AML-193 (cell line): ENCODE data around the gene MS4A4A.

ENCODE experiments used
- DNase-seq, 2 experiments: peaks; one replicate each; lab custom pipeline; 2025; lab: John Stamatoyannopoulos, UW

Gene MS4A4A

DNA sequence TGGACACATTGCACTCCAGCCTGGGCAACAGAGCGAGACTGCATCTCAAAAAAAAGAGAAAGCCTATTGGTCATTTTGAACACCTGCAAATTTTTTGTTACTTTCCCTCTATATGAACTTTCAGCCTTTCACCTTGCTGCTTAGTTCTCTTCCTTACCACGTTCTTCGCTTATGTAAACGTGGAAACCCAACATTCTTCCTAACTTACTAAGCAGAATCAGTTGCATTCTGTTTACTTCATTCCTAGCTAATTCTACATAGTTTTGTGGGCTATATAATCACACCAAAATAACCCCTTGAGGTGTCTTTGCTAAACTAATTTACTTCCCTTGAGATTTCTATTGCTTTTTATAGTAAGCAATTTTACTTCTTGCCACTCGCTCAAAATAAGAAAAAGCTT, 23.2 kb downstream of the MS4A4A start:
- DNase-seq: no peak

DNA sequence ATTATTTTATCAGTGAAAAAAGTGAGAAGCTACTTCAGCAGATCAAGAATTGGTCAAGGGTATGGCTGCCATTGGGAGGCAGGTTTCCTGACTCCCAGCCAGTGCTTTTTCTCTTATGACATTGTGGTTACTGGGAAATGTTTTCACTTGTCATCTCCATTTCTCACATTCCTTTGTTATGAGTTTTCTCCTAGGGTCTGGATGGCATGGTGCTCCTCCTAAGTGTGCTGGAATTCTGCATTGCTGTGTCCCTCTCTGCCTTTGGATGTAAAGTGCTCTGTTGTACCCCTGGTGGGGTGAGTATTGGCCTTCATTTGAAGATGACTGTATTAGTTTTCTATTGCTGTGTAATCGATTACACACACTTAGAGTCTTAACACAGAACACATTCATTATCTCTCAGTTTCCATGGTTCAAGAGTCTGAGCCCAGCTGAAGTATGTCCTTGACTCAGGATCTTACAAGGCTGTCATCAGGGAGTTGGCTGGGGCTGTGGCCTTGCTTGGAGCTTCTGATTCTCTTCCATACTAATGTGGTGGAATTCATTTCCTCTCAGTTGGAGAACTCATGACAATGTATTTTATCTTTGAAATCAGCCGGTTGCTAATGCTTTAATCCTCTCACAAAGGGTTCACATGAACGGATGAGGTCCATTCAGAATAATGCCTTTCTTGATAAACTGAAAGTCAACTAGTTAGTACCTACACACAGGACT, 25.6 kb downstream of the MS4A4A start:
- DNase-seq: no peak

DNA sequence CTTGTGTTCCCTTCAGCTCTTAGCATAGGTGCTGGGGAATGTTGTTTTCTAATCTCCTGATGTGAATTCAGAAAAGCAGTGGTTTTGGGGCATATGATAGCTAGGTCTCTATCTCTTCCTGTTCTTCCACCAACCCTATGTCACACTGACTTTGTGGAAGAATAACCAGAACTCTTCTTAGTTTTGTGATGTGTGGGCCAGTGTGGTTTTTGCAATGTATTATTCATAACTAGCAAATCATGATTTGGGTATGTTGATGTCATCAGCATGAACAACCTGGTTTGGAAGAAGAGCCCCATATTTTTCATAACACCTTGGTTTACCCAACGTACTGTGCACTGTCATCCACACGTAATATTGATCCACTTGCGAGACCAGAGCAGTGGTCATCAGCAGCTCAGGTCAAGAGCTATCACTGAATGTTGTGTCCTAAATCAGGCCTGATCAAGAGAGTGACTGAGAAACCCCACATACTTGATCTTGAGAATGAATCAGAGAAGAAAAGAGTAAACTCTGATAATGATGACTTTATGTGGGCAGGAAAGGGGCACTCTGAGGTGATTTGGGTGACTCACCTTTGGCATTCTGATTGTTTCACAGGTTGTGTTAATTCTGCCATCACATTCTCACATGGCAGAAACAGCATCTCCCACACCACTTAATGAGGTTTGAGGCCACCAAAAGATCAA, 27.2 kb downstream of the MS4A4A start:
- no peak for DNase-seq

DNA sequence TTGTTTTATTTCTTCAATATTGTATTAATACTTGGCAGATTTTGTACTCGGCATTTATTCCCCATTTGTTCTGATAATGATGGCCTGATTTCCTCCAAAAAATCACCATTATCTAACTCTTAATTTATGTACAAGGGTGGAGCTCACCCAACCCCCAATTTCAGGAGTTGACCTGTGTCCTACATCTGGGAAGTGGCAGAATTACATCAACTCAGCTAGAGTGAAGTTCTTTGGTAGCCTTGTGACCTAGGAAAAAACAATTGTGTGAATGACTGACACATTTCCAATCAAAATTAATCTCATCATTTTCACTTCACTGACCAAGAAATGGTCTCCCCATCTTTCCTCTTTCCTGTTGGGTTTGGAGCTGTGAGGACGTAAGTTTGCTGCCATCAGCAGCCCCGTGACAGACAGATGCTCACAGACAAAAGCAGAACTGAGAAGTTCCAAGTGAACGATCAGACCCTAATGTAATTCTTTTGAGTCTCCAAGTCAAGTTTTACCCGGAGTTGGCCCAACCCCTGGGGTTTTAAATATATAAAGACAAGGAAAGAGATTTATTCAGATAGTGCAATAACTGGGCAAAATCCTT, 30.0 kb downstream of the MS4A4A start:
- DNase-seq: no peak

DNA sequence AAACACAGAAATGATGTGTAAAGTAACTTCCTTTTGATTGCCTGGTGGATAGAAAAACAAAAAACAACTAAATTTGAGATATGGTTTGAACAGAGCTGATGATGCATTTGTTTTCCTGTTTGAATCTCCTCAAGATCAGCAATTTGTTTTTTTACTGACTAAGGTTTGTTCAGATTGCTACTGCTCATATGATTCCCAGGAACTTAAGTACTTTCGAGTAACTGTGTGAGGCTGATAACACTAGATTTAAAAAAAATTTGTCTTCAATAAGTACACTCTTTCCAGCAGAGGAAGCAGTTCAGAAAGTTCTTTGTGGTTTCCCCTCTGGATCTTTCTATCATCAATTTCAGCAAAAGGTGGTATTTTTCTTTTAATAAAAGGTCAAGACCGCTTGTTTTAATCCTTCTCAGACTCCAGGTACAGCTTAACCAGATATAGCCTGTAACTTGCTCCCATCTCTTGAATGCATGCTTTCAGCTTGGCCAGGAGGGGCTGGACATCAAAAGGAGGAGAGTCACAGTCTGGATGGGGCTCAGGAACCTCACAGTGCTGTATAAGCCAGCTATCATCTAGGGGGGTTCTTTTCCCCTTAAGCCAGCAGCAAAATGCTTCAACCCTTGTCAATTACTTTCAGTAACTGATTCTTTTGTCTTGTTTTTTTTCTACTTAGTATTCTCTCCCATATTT, 34.3 kb downstream of the MS4A4A start:
- no peak for DNase-seq

DNA sequence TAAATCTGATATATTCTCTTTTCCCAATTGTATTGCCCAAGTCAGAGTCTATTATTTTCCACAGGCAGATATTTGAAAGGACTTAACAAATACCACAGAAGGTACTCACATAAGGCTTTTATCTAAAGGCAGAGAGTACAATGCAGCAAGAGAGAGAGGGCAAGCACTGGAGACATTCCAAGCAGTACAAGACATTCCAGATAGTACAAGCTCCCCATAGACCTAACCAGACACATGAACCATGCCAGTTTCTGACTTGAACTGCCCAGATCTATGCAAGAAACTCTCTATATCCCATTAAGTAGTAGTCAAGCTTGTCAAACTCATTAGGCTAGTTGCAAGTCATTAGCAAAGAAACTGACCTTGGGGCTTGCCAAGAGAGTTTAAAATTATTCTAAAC, 35.4 kb downstream of the MS4A4A start:
- no peak for DNase-seq

DNA sequence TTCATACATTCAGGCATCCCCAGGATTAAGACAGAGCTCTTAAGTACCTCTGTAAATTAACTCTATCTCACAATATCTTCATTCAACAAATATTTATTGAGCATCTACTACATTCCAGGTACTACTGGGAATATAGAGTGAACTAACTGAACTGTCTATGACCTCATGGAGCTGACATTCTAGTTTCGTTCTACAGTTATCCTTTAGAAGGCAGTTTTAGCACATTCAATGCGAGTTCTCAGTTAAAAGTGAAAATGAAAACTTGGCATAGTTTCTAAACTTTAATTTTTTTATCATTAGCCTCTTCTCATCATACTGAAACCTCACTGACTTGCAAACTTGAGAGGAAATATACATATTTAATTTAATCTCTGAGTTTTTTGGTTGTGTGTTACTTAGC, 35.9 kb downstream of the MS4A4A start:
- DNase-seq: no peak

DNA sequence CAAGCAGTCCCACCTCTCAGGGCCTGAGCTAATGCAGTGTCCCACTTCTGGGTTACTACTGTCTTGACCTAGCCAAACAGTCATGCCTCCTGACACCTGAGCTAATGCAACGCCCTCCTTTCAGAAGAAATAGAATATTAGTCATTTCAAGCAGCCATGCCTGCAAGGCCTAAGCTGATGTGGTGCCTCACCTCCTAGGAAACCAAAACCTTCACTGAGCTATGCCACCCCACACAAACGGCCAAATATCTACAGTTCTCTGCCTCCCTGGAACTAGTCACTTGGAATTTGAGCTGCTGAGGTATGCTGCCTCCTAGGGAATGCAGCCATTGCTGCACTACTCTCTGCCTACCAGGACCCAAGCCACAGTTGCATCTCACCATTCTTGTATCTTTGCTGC, 38.3 kb downstream of the MS4A4A start:
- no peak for DNase-seq

DNA sequence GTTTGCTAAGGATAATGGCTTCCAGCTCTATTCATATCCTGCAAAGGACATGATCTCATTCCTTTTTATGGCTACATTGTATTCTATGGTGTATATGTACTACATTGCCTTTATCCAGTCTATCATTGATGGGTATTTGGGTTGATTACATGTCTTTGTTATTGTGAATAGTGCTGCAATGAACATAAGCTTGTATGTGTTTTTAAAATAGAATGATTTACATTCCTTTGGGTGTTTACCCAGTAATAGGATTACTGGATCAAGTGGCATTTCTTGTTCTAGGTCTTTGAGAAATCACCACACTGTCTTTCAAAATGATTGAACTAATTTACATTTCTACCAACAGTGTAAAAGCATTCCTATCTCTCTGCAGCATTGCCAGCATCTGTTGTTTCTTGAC, 40.6 kb downstream of the MS4A4A start:
- no peak for DNase-seq

DNA sequence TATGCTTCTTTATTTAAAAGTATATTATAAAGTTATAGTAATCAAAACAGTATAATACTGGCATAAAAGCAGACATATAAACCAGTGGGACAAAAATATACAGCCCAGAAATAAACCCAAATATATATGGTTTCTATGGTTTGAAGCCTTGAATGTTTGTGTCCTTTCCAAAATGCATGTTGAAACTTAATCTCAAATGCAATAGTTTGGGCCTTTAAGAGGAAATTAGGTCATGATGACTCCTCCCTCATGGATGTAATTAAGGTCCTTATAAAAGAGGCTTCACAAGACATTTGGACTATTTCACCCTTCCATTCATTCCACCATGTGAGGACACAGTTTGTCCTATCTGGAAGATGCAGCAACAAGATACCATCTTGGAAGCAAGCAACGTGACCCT, 46.5 kb downstream of the MS4A4A start, which contains the start of gene MS4A6E:
MS4A6E (plus strand) TSS at position 301 of the 400 bp plus-strand sequence. CDS start 7,641 bp downstream, outside the sequence.
- no peak for DNase-seq

DNA sequence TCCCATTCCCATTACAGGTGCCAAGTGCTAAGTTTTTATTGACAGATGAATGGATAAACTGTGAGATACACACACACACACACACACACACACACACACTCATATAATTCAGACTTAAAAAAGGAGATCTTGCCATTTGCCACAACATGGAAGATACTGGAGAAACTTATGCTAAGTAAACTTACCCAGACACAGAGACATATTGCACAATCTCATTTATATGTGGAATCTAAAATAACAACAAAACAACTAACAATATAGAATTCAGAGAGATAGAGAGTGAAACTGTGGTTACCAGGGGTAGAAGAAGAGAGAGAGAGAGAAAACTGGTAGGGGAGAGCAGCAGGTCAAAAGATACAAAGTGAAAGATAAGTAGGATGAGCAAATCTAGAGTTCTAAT, 48.0 kb downstream of the MS4A4A start:
- DNase-seq: no peak

DNA sequence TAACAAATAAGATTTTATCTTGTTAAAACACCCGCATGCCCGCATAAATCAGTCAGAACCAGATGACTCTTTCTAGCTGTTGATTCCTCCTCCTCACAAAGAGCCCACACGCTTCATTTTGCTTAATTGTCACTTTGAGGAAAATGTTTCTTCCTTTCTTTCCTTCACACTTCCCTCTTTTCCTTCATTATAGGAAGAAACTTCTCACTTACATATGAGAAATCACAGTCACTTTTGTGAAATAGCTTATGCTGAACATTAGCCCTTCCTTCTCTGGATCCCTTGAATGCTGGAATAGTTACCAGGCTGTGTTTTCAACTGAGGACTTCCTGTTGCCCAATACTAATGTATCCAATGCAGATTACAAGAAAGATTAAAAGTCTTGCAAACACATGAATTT, 52.4 kb downstream of the MS4A4A start:
- no peak for DNase-seq

DNA sequence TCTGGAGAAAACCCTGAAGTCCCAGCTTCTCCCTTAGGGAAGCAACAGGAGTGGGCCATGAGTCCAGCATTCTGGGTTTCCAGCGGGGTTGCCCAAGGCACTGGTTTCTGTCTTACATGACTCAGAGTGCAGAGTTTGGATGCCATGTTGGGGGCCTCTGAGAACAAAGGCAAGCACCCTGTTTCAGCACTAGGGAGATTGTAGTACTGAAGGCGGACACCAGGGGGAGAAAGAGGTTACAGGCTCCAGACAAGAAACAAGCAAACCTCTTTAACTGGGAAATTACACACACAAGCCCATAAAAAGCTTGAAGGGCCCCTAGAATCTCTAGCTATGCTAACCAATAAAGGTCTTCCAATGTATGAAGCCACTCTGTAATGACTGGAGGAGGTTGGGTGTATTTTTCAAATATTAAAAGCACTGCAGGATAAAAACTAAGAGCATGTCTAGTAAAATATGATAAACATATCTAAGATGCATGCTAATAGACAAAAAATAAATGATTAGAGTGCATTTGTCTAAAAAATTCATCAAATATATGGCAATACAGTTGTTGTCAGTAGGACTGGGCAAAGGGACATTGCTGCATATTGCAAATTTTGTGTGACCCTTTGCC, 53.6 kb downstream of the MS4A4A start:
- peak; percentile 47 to 70 for DNase-seq

DNA sequence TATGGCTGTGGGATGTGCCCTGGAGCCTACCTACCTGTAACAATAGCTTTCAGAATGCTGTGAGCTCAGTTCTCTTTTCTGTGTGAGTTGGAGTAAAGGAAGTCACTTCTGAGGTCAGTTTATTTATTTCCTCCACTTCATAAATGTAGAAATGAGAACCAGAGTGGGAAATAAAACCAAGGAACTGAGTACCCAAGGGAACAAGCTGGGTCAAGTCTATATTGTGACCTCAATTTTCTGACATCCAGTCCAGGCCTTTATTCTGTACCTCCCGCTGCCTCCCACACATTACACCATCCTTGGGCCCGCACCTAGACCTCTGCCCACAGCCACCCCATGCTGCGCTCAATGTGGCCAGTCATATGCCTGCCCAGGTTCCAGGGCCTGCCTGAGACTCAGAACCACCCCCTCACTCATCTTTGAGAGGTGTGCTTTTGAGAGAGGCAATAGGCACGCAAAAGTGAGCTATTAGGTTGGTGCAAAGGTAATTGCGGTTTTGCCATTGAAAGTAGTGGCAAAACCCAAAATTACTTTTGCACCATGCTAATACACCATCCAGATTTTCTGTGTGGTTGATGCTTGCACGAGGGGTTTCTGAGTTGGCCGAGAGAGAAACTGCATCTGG, 56.4 kb downstream of the MS4A4A start:
- DNase-seq: no peak

DNA sequence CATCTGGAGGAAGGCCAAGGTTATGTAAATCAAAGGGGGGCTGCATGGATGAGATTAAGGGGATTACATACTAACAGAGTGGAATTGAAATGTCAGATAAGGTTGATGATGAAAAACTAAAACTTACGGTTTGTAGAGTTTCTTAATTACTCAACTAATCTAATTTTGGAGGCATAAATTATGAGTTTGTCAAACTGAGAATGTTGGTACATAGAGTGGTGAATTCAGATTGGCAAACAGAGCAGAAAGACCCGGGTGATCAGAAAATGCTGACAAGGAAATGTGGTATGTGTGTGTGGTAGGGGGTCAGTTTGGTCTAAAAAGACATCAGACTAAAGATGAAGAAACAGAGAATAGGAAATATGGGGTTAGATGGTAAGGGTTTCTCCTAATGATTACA, 57.6 kb downstream of the MS4A4A start:
- DNase-seq: no peak

DNA sequence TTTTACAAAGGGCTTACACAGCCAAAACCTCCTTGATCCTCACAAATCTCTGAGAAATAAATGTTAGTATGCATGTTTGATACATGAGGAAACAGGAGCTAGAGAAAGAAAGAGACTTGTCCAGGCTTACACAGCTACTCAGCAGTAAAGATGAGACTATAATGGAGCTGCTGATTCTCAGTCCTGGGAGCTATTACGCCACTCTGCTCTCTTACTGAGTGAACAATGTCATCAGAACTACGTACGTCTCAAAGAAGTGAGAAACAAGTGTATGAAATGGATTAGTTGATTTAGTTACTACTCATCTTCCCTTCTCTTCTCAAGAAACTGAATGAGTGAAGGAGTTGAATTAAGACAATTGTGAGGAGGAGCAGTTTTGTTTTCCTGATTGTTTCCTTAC, 58.9 kb downstream of the MS4A4A start:
- no peak for DNase-seq

DNA sequence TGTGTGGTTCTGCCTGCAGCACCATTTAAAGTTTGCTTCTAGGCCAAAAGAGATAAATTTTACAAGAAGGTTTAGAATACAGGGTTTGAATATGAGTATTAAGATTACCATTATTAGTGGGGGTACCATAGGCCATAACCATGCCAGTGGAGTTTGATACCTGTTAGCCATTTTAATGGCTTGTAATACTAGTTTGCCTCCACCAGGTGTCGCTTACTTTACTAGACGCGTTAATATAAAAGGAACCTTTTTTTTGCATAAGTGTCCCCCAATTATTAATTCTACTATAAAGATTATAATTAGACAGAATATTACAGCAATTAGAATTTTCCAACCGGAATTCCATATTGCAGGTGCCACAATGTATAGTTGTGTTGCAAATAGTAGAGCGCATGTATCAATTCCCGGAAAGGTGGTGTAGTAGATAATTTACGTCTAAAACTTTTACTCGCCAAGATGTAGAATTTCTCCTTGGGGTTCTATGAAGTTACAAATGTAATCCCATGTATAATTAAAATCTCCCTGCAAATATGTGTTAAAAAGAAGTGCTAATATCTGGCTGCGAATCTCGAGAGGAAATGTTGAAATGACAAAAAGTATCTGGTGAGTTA, 62.7 kb downstream of the MS4A4A start:
- DNase-seq: peak; percentile 28 to 31

DNA sequence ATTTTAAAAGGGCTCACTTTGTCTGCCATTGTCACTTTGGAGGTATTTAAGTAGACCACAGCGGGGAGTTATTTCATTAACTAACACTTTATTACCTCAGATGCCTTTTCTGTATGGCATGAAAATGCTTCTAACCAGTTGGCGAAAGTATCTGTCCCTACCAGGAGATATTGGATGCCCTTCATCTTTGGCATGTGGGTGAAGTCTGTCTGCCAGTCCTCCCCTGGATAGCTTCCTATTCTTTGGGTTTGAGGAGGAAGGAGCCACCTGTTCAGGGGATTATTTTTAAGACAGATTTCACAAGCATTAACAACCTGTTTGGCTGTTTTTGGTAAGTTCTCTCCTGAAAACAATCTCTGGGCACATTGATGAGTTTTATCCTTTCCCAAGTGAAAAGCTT, 63.7 kb downstream of the MS4A4A start:
- no peak for DNase-seq

DNA sequence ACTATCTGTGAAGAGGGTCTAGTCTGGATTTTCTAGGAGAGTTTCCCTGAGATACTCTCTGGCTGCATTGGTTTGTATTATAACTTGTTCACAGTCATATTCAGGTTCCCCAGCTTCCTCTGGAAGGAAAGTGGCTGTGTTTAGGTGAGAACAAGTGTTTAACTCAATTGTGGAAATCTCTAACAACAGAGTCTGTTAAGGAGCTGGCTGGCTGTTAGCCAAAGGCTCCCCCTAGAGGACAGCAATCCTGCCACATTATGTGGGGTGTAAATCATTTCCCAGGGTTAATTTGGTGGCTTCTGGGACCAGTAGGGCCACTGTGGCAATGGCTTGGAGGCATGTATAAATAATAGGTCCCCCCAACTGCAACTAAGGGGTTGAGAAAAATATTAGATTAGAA, 65.0 kb downstream of the MS4A4A start:
- DNase-seq: peak; percentile 15 to 44

DNA sequence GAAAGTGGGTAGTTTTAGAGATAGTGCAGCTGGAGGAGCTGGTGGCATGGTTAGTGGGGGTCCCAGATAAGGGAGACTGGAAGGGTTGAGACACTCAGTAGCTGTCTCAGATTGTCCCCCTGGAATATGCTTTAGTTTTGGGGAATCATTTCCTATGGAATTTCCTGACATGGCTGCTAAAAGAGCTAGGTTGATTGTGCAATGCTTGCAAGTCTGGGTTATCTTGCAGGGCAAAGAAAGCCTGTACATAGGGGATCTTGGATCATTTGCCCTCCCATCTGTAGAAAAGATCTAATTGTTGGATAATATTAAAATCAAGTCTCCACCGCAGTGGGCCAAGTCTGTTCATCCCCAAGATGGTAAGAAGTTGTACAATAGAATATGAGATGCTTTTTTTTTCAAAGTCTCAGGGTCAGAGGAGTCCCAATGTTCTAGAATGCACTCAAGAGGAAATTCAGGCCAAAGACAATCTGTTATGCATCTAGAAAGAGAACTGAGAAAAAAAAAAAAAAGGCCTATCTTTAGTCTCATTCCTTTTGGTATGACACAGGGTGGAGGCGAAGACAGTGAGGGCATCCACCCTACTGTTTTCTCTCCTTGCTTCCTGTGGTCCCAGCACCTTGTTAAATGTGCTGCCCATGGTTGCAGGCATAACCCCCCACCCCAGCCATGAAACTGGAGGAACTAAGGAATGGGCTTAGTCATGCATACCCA, 66.8 kb downstream of the MS4A4A start:
- DNase-seq: no peak

DNA sequence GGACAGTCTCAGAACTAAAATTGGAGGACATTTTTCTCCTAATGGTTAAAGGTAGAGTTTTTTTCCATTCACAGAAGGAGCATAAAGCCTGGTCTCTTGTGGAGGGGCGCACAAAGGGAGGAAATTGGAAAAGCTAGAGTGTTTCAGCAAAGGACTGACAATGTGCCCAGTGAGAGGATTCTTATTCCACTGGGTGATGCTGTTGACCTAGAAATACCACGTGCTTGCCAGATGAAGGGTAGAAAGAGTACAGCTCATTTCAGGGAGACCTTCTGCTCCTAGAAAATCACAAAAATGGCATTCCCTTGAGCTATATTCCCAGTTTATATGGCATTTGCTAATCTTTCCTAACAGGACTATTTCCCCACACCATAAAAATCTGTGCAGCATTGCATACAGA, 67.7 kb downstream of the MS4A4A start:
- no peak for DNase-seq
